ENCODE results near the gene AFF3.

AFF3 gene

DNA sequence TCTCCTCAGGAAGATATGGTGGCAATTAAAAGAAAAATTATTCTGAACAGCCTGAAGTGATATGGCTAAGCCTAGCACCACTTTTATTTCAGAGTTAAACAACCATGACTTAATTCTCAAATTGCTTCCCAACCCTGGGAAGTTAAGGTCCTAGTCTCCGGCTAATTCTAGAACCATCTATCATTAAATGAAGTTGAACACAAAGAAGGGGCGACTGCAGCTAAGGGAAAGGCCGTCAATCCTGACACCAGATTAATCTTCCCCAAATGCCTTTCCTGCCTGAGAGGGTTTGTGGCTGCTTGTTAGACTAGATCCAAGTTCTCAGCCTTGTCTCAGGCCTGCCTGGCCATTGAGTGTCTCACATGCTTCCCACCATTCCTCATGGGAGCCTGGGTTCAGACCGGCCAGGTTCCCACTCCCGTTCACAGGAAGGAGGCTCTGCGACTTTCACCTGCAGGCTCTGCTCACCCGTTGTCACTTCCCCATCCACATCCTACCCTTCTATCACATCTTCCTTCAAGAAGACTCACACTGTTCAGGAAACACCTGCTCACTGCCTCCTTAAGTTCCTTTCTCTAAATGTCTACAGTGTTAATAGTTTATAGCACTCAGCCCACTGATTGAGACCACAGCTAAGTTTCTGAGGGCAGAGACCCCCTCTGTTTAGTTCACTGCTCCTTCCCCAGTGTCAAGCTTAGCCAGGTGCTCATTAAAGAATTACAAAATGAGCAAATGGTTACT is 369.6 kb downstream of the AFF3 start:
- Histone ChIP-seq H3K4me3 (ENCODE audit: low read length) (no peak overlapping the region), H3K9me3 (ENCODE audit: insufficient read depth, low read length) (no peaks in the 10 kb centered on the region), H3K27ac (ENCODE audit: low read length) (no peak overlapping the region), H3K4me2 (ENCODE audit: low read length) (no peak overlapping the region), H2AFZ (ENCODE audit: low read depth, low read length) (no peak overlapping the region), H4K20me1 (ENCODE audit: insufficient read depth, low read length) (peaks cover 18% of the 10 kb centered on the region), H3K4me1 (ENCODE audit: low read length) (peaks cover 29% of the 10 kb centered on the region), H3K27me3 (ENCODE audit: low read depth, low read length) (no peaks in the 10 kb centered on the region), H3K9ac (ENCODE audit: low read length) (no peak overlapping the region), H3K79me2 (ENCODE audit: low read length) (no peaks in the 10 kb centered on the region), H3K36me3 (replicated peaks; ENCODE audit: low read depth, low read length) (peaks cover 17% of the 10 kb centered on the region)
- no peak for TF ChIP-seq EZH2phosphoT487 (IDR thresholded peaks at IDR 0.05; ENCODE audit: low read depth)
- TF ChIP-seq CTCF (IDR thresholded peaks at IDR 0.05; ENCODE audit: low read depth, low read length): no peak

GRCh38 chr2:99771681-99772333 is 370.6 kb downstream of the AFF3 start:
- H3K79me2 ChIP-seq (ENCODE audit: low read length): no peaks in the 10 kb centered on the region
- no peak overlapping the region for H3K4me3 ChIP-seq (ENCODE audit: low read length)
- H4K20me1 ChIP-seq (ENCODE audit: insufficient read depth, low read length): peaks cover 20% of the 10 kb centered on the region
- no peaks in the 10 kb centered on the region for H3K9me3 ChIP-seq (ENCODE audit: insufficient read depth, low read length)
- no peak overlapping the region for H2AFZ ChIP-seq (ENCODE audit: low read depth, low read length)
- TF ChIP-seq EZH2phosphoT487 (IDR thresholded peaks at IDR 0.05; ENCODE audit: low read depth) (no peak), CTCF (IDR thresholded peaks at IDR 0.05; ENCODE audit: low read depth, low read length) (no peak)
- H3K27me3 ChIP-seq (ENCODE audit: low read depth, low read length): no peaks in the 10 kb centered on the region
- no peak overlapping the region for H3K9ac ChIP-seq (ENCODE audit: low read length)
- peaks cover 17% of the 10 kb centered on the region for H3K36me3 ChIP-seq (replicated peaks; ENCODE audit: low read depth, low read length)
- no peak overlapping the region for H3K27ac ChIP-seq (ENCODE audit: low read length)
- peaks cover 29% of the 10 kb centered on the region for H3K4me1 ChIP-seq (ENCODE audit: low read length)
- H3K4me2 ChIP-seq (ENCODE audit: low read length): no peak overlapping the region

- Histone ChIP-seq H3K27me3 (ENCODE audit: low read depth, low read length) (no peaks in the 10 kb centered on the region), H3K27ac (ENCODE audit: low read length) (no peak overlapping the region), H3K36me3 (replicated peaks; ENCODE audit: low read depth, low read length) (peaks cover 11% of the 10 kb centered on the region), H3K79me2 (ENCODE audit: low read length) (no peaks in the 10 kb centered on the region), H4K20me1 (ENCODE audit: insufficient read depth, low read length) (peaks cover 18% of the 10 kb centered on the region; the same call in 1 of the 2 replicates), H3K4me3 (ENCODE audit: low read length) (no peak overlapping the region), H3K4me1 (ENCODE audit: low read length) (peaks cover 27% of the 10 kb centered on the region), H3K4me2 (ENCODE audit: low read length) (no peak overlapping the region), H3K9me3 (ENCODE audit: insufficient read depth, low read length) (no peaks in the 10 kb centered on the region), H3K9ac (ENCODE audit: low read length) (no peak overlapping the region), H2AFZ (ENCODE audit: low read depth, low read length) (no peak overlapping the region)
- no peak for TF ChIP-seq CTCF (IDR thresholded peaks at IDR 0.05; ENCODE audit: low read depth, low read length)
Observed at GRCh38 chr2:99770876-99771275, 371.5 kb downstream of the AFF3 start.

DNA sequence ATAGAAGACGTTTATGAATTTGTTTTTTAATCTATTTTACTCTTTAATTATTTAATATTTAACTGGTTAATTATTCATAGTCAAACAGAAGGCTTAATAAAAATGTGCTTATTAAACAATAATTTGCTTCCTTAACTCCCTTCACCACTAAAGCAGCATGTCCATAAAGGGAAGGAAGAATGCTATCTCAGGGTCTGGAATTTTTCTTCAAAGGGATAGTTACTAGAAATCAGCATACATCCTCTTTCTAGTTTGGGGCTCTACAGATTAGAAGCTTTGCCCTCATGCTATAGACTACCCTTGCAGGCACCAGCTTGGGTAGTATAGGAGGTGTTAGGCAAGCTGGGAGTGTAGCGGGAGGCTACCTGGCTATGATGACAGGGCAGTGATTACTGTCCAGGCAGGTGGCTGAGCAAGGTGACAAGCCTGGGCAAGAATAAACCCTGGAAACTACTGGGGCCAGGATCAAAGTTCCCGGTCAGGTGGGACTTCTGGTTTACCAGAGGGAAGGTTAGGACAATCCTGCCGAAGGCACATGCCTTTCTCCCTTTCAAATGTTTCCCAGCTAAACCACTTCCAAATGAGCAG is 376.6 kb downstream of the AFF3 start:
- H3K4me1 ChIP-seq (ENCODE audit: low read length): peaks cover 14% of the 10 kb centered on the region
- no peak overlapping the region for H3K4me3 ChIP-seq (ENCODE audit: low read length)
- H3K4me2 ChIP-seq (ENCODE audit: low read length): no peak overlapping the region
- no peaks in the 10 kb centered on the region for H3K79me2 ChIP-seq (ENCODE audit: low read length)
- peaks cover 5% of the 10 kb centered on the region for H3K36me3 ChIP-seq (replicated peaks; ENCODE audit: low read depth, low read length)
- no peaks in the 10 kb centered on the region for H3K27me3 ChIP-seq (ENCODE audit: low read depth, low read length)
- H3K9ac ChIP-seq (ENCODE audit: low read length): no peak overlapping the region
- no peaks in the 10 kb centered on the region for H3K9me3 ChIP-seq (ENCODE audit: insufficient read depth, low read length)
- no peak overlapping the region for H3K27ac ChIP-seq (ENCODE audit: low read length)
- no peak for TF ChIP-seq EZH2phosphoT487 (IDR thresholded peaks at IDR 0.05; ENCODE audit: low read depth)
- no peak for TF ChIP-seq CTCF (IDR thresholded peaks at IDR 0.05; ENCODE audit: low read depth, low read length)
- no peak overlapping the region for H2AFZ ChIP-seq (ENCODE audit: low read depth, low read length)
- H4K20me1 ChIP-seq (ENCODE audit: insufficient read depth, low read length): peaks cover 10% of the 10 kb centered on the region; the same call in 1 of the 2 replicates
